Measurements from ENCODE around the gene PRKACA.

DNA sequence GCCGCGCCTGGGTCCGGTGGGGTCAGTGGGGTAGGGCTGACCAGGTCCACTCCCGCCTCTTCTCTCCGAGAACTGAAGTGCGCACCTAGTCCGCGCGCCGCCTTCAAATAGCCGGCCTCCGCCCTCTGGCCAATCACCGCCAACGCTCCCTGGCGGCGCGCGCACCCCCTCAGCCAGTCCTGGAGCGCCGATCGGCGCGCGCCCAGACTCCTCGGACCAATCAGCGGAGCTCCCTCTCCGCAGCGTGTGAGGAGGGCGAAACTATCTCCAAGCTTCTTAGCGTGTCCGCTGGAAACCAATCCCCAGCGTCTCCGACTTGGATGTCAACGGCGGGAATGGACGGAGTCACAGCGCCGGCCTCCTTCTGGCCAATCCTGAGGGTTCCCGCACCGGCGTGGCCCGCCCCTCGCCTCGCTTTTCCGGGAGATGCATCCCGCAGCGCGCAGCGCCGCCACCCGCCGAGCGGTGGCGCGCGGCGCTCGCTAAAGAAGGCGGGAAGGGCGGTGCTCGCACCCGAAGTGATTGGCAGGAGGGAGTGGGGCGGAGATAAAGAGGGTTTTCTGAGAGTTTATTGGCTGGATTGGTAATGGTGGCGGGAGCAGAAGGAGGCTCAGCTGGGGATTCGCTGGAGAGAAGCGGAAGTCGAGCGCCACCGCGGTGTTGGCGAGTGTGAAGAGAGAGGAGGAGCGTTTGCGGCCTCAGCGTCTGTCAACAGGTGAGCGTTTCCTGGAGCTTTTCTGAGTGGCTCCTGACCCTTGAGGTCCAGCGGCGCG, 19.1 kb upstream of the PRKACA start, which contains the start of gene ASF1B:
- TF ChIP-seq EZH2 (IDR thresholded peaks at IDR 0.05), result no peak
- peak; percentile 88 for TF ChIP-seq POLR2AphosphoS5 (IDR thresholded peaks at IDR 0.05; ENCODE audit: borderline replicate concordance, low read depth, low read length)
